Lung (tissue), 12 donors: ENCODE measurements around the gene OMG. TPM values are rescaled to one million over a fixed set of nuclear protein-coding genes. Genes with fewer than 3 reads are reported as not detected.
"Not testable (repeated sequence)": the region's sequence is repeated elsewhere in the genome, so short reads cannot be mapped to it uniquely, and the experiment has no call there.

Source experiments
- ATAC-seq: fragments of 200-7000 bp; cut with Tn5 transposase; one replicate; pipeline ENCODE4 v1.9.1; 2020; ENCODE audit warnings: moderate number of reproducible peaks; ENCODE audit not compliant: insufficient read depth, low FRiP score
- DNase-seq, 3 donors: peaks; one replicate each; pipeline ENCODE4 v3.0.0-alpha.2; 2013 to 2017
- H3K27ac ChIP-seq, 2 donors: one replicate each; pipeline ENCODE4 v1.5.1; 2013; ENCODE audit warnings: mild to moderate bottlenecking in 2 of 2, moderate library complexity in 2 of 2, control low read depth in 1 of 2, inconsistent platforms in 1 of 2, low read depth in 1 of 2, low read length in 1 of 2
- H3K27me3 ChIP-seq, 3 donors: one replicate each; pipeline ENCODE4 v1.5.1; 2013; ENCODE audit warnings: low read length in 2 of 3; ENCODE audit not compliant: control insufficient read depth in 3 of 3, insufficient read depth in 3 of 3
- H3K36me3 ChIP-seq, 4 donors: one replicate each; pipeline ENCODE4 v1.5.1; 2013; ENCODE audit warnings: low read length in 4 of 4, mild to moderate bottlenecking in 1 of 4, moderate library complexity in 1 of 4; ENCODE audit not compliant: control insufficient read depth in 4 of 4, insufficient read depth in 4 of 4
- H3K4me1 ChIP-seq, 5 donors: one replicate each; pipeline ENCODE4 v1.5.1; 2013; ENCODE audit warnings: low read length in 5 of 5, mild to moderate bottlenecking in 2 of 5, moderate library complexity in 1 of 5; ENCODE audit not compliant: control insufficient read depth in 5 of 5, insufficient read depth in 5 of 5
- H3K4me3 ChIP-seq: one replicate; pipeline ENCODE4 v1.5.1; 2013; ENCODE audit warnings: mild to moderate bottlenecking, control low read depth, moderate library complexity
- H3K9ac ChIP-seq, 2 donors: one replicate each; pipeline ENCODE4 v1.5.1; 2013; ENCODE audit warnings: low read length in 2 of 2, control low read depth in 1 of 2; ENCODE audit not compliant: insufficient read depth in 1 of 2
- H3K9me3 ChIP-seq, 4 donors: one replicate each; pipeline ENCODE4 v1.5.1; 2013; ENCODE audit warnings: low read length in 3 of 4, mild to moderate bottlenecking in 1 of 4, moderate library complexity in 1 of 4; ENCODE audit not compliant: control insufficient read depth in 4 of 4, insufficient read depth in 3 of 4
- CTCF ChIP-seq: IDR thresholded peaks from 2 replicates; pipeline ENCODE4 v1.5.1; 2012; ENCODE audit warnings: mild to moderate bottlenecking; ENCODE audit errors: control extremely low read depth, extremely low read depth
- WGBS, 2 donors: extraction: QIAGEN DNeasy Blood & Tissue Kit; methylation state at CpG; one replicate each; pipeline ENCODE4 v1.1.7; 2013; 5-methylcytosine and 5-hydroxymethylcytosine counted together
- polyA plus RNA-seq, 2 donors: library from polyadenylated mRNA; stranded (reverse); fragments of 200-250 nt; gene quantifications; one replicate each; pipeline ENCODE4 v1.2.1, GENCODE V29; 2013
- total RNA-seq, 2 donors: library from RNA; depleted of rRNA in 1 of 2; stranded (reverse); fragments of >200 nt in 1 of 2; gene quantifications; one replicate each; pipeline ENCODE4 v1.2.1, GENCODE V29; 2014 to 2021
- donor health status: control.
- donor health status: control.
- donor health status: Bipolar disorder and iron deficiency.
- donor health status: healthy.
- donor health status: DM: yes; HTN: yes; CAD: no.

The OMG gene
- total and polyA plus RNA-seq, 4 donors, result 16.5 to 41.6 (median 31.0) TPM

DNA sequence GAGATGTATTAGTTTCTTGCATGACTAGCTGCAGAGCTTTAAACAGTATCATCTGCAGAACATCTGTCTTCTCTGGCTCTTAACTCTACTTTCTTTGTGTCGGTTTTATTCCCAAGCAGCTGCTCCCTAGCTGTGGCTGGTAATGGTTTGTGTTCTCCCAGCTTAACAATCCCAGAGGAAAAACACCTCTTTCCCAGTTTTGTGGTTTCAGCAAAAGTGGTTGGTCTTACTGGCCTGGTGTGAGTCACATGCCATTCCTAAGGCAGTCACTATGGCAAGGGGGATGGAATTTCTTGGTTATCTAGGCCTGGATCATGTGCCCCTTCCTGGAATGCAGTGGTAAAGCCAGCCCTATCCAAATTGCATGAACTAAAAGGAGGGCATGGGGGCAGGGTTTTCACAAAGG is 27.5 kb downstream of the OMG start:
- TF ChIP-seq CTCF, result no peak
- DNase-seq (peak in 2 of 3 donors; percentile 4 to 18), ATAC-seq (no peak)
- H3K36me3 ChIP-seq, result peaks cover 2 to 18% (median 17%) of the 10 kb centered on the region in 4 donors
- H3K4me1 ChIP-seq, result peaks cover 0 to 14% (median 7%) of the 10 kb centered on the region in 5 donors
- no peaks in the 10 kb centered on the region for H3K27me3 ChIP-seq
- no peak overlapping the region for H3K27ac ChIP-seq
- H3K9ac ChIP-seq, result no peak overlapping the region
- WGBS, 2 donors, result 68 to 93% methylated on average over 1 of the region's 1 CpG
- H3K9me3 ChIP-seq, result no peaks in the 10 kb centered on the region
- H3K4me3 ChIP-seq, result no peak overlapping the region

DNA sequence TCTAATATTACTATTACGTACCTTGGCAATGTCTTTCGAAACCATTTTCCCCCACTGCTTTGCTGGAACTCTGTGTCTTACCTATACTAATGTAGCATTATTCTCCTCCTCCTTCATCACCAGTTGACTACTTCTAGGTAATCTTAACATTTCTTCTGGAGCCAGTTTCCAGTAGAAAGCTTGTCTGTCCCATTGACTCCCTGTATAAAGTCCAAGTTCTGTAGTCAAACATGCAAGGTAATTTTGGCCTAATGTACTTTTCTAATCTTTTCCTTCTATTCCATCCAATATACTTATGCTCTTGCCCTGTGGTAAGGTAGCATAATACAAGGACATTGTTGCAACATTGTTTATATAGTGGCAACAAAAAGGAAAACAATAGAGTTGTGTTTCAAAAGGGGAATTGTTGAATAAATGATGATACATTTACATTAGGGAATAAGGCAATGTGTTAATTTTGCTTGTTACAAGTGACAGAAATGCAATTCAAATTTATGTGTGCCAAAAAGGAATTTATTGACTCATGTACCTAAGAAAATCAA is 27.9 kb downstream of the OMG start:
- Histone ChIP-seq H3K27me3 (no peaks in the 10 kb centered on the region), H3K9ac (no peak overlapping the region), H3K36me3 (peaks cover 2 to 18% (median 17%) of the 10 kb centered on the region in 4 donors), H3K4me3 (no peak overlapping the region), H3K4me1 (peaks cover 0 to 9% (median 5%) of the 10 kb centered on the region in 5 donors), H3K27ac (no peak overlapping the region), H3K9me3 (no peaks in the 10 kb centered on the region)
- WGBS, 2 donors, result 86 to 94% methylated on average over 2 of the region's 2 CpGs
- TF ChIP-seq CTCF, result no peak
- DNase-seq (no peak), ATAC-seq (no peak)

DNA sequence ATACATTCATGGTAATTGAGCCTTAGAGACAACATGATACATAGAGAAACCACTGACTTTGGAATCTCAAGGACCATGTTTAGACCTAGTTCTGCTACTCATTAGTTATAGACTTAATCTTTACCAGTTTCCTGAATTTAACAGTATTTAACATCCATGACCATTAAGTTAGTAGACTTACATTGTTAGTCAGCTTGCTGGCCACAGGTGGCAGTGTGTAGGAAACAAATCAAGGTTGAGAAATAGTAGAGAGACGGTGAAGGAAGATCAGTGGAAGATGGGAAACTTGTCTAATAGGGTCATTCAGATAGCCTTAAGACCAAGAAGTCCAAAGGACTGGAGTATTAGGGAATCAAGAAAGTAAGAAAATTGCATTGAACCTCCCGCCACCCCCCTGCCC is 31.0 kb downstream of the OMG start:
- Histone ChIP-seq H3K36me3 (peaks cover 2 to 22% (median 17%) of the 10 kb centered on the region in 4 donors), H3K9me3 (no peaks in the 10 kb centered on the region), H3K27ac (no peak overlapping the region), H3K4me3 (no peak overlapping the region), H3K4me1 (peaks cover 0 to 6% (median 0%) of the 10 kb centered on the region in 5 donors), H3K27me3 (no peaks in the 10 kb centered on the region), H3K9ac (no peak overlapping the region)
- TF ChIP-seq CTCF, result peak; percentile 13
- DNase-seq (no peak), ATAC-seq (no peak)
- WGBS, 2 donors, result 66 to 83% methylated on average over 2 of the region's 2 CpGs

DNA sequence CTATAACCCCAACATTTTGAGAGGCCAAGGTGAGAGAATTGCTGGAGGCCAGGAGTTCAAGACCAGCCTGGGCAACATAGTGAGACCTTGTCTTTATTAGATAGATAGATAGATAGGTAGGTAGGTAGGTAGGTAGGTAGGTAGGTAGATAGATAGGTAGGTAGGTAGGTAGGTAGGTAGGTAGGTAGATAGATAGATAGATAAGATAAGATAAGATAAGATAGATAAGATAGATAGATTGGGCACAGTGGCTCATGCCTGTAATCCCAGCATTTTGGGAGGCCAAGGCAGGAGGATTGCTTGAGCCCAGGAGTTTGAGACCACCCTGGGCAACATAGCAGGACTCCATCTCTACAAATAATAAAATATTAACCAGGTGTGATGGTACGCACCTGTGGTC is 34.1 kb downstream of the OMG start:
- H3K36me3 ChIP-seq, result peaks cover 2 to 20% (median 11%) of the 10 kb centered on the region in 4 donors
- not testable (repeated sequence) for DNase-seq, H3K4me1 ChIP-seq, H3K27me3 ChIP-seq, H3K9ac ChIP-seq, H3K27ac ChIP-seq, H3K4me3 ChIP-seq, H3K9me3 ChIP-seq, ATAC-seq
- 100% methylated on average over 1 of the region's 1 CpG for WGBS, 2 donors
